ENCODE measurements around the gene PLSCR3.

PLSCR3 gene

DNA sequence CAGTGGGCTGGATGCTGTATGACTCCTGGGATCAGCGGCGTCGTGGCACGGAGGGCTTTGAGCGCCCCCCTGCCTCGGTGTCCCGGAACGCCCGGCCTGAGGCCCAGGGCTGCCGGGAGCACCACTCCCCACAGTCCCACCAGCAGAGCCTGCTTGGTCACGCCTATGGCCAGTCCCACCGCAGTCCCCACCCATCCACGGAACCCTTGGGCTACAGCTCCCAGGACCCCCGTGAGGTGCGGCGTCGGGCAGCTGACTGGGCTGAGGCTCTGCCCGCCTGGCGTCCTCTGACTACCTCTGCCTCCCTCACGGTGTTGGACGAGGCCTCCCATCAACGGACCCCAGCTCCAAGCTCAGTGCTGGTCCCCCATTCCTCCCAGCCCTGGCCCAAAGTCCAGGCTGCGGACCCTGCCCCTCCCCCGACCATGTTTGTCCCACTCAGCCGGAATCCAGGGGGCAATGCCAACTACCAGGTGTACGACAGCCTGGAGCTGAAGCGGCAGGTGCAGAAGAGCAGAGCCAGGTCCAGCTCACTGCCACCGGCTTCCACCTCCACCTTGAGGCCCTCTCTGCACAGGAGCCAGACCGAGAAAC, 32.7 kb upstream of the PLSCR3 start:
- DNase-seq (ENCODE audit: low read depth in 2 of 2): no peak

- no peak for DNase-seq (ENCODE audit: low read depth in 2 of 2)
These were observed 32.0 kb upstream of the PLSCR3 start for GRCh38 chr17:7426203-7426863.

- DNase-seq (ENCODE audit: low read depth in 2 of 2): no peak
These were observed 31.4 kb upstream of the PLSCR3 start for GRCh38 chr17:7425756-7426155.

DNA sequence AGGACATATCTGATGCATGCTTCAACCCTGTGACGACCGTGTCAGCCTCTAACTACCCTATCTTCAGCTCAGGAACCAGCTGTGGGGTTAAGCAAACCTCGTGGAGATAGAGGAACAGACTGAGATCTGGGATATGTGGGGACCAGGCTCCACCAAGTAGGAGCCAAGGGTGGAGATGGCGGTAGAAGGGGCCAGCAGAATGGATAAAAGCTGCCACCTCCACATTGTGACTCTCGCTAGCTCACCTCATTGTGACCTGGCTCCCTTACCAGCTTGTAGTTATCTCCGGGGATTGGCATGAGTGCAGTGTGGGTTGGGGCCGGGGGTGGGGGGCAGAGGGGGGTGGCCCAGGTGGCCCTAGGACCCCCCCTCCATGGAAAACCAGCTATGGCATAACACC, 31.0 kb upstream of the PLSCR3 start, which contains the start of gene SPEM2:
Gene SPEM2, plus strand, starts transcription at position 301 of the 400 bp plus-strand sequence. Its CDS starts 73 bp downstream, at position 374.
- no peak for DNase-seq (ENCODE audit: low read depth in 2 of 2)

- DNase-seq (ENCODE audit: low read depth in 2 of 2): no peak
These were observed 29.4 kb upstream of the PLSCR3 start for GRCh38 chr17:7423679-7424078.

GRCh38 chr17:7421186-7421585, 26.9 kb upstream of the PLSCR3 start:
- no peak for DNase-seq (ENCODE audit: low read depth in 2 of 2)

DNA sequence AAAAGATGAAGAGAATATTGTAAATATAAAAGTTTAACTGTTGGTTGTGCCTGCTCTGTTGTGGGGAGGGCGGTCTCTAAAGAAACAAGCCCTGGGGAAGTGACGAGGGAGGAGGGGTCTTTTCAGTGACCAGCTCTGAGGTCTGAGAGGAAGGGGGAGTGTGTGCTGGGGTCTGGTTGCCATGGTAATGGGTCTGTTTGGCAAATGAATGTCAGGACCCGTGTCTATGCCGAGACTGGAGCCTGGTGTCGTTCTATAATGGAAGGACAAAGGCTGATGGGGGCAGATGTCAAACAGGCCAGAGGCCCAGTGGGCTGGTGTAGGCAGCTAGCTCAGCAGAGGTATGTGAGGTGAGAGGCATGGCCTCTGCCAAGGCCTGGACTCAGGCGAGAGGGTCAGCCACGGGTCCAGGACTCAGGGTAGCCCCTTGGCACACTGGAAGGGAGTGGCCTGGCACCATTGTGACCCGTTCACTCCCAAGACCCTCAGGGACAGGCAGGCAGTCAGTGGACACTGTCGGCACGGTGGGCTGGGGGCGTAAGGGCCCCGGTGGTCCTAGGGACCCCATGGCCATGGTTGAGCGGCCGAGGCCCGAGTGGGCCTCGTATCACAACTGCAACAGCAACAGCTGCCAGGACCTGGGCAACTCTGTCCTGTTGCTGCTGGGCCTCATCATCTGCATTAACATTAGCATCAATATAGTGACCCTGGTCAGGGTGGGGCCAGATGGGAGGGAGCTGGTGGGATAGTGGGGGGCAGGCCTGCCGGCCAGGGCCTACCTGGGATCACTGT, 25.7 kb upstream of the PLSCR3 start, which contains the start of gene SPEM1:
Gene SPEM1, plus strand, starts transcription at position 506 of the 792 bp plus-strand sequence. Its CDS starts 61 bp downstream, at position 567.
- no peak for DNase-seq (ENCODE audit: low read depth in 2 of 2)

DNA sequence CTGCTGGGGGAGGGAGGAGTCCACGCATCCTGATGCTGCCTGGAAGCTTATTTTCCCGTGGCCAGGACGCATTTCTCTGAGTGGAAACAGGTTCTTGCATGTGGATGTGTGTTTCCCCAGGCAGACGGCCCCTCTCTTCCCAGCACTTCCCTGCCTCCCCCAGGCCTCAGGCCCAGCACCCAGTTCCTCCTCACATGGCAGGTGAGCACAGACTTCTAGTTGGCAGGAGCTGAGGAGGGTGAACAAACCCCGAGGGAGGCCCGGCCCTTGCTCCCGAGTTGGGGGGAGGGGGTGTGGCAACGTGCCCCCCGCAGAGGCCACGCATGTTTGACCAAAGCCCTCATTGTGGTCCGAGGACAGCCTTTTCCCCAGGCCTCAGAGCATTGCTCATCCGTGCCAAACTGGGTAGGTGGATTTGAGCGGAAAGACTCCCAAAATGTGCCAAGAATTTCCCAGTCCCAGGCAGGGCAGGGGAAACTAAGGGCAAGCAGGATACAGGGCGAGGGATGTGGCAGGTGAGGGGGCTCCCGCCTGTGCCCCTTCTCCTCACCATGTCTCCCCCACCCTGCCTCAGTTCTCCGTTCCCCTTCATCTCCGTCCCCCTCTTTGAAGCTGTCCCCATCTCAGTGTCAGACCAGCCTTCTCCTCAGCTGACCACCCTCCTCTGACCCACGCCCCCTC, 24.3 kb upstream of the PLSCR3 start:
- no peak for DNase-seq (ENCODE audit: low read depth in 2 of 2)

- no peak for DNase-seq (ENCODE audit: low read depth in 2 of 2)
These were observed 22.8 kb upstream of the PLSCR3 start for GRCh38 chr17:7417056-7417655.

DNA sequence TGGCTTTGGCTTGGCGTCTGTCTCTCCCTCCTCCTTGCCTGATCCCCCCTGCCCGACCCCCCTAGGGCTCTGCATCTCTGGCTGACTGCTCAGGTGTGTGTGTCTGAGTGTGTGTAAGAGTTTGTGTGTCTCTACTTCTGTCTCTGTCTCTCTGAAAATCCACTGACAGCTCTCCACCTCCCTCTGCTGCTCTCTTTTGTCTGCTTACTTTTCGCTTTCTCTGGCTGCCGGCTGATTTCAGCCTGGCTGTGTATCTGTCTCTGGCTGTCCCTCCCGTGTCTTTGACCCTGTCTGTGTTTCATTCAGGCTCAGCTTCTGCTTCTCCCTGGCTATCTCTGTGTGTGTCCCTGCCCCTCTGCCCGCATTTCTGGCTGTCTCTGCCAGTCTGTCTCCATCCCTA, 22.0 kb upstream of the PLSCR3 start:
- no peak for DNase-seq (ENCODE audit: low read depth in 2 of 2)

GRCh38 chr17:7415784-7416183, 21.5 kb upstream of the PLSCR3 start:
- DNase-seq (ENCODE audit: low read depth in 2 of 2): no peak

GRCh38 chr17:7414837-7415236, 20.5 kb upstream of the PLSCR3 start:
- no peak for DNase-seq (ENCODE audit: low read depth in 2 of 2)

DNA sequence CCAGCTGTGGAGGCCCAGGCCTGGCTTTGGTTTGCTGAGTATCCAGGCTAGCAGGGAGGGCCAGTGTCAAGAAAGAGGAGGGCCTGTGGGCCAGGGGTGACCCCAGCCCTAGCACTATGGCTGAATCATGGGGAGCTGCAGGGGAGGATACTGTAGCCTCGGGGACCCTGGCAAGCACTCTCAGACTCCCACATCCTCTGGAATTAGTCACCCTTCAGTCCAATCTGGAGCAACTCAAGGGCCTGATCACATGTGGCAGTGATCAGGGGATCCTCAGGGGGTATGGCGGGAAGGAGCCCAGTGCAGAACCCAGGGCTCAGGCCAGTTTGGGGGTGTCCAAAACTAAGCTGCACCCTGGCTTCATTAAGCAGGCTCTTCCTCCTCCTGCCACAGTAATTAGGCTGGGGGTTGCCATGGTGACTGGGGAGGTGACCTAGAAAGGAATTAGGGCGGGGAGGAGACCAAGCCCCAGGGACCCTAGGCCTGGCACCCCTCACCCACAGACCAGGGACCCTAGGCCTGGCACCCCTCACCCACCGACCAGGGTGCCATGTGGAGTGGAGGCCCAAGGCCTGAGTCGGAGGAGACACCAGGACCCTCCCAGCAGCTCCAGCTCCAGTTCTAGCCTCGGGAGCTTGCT, 19.1 kb upstream of the PLSCR3 start:
- DNase-seq (ENCODE audit: low read depth in 2 of 2): no peak

- DNase-seq (ENCODE audit: low read depth in 2 of 2): no peak
These were observed 17.1 kb upstream of the PLSCR3 start for GRCh38 chr17:7411427-7411750.

DNA sequence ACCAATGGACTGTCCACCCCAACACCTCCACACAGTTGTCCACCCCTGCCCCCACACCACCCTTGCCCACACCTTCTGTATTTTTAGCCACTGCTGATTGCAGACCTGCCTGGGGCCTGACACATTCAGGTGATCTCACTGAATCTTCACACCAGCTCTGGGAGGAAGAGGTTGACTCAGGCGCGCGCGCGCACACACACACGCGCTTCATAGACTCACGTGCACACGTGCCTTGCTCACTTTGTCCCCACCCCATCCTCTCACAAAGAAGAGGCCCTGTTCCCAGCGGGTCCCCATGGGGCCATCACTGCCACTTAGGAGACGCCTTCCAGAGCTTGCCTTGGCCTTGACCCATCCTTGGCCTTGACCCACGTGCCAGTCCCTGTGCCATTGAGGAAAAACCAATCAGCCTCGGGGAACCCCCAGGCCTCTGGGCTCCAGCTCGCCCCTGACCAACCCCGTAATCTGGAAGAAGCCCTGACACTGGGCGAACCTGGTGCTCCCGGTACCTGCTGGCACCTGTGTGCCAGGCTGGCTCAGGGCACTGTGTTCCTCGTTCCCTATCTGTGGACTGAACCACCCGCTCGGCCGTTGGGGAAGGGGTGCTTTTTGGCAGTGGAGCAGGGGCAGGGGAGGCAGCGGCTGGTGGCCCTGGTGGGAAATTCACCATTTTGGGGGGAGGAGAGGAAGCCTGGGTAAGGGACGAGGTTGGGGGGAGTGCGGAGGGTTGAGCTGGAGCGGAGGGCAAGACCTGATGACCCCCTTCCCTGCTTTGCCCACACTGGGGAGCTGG, 16.5 kb upstream of the PLSCR3 start:
- no peak for DNase-seq (ENCODE audit: low read depth in 2 of 2)

GRCh38 chr17:7409716-7410115, 15.4 kb upstream of the PLSCR3 start:
- DNase-seq (ENCODE audit: low read depth in 2 of 2): no peak

DNA sequence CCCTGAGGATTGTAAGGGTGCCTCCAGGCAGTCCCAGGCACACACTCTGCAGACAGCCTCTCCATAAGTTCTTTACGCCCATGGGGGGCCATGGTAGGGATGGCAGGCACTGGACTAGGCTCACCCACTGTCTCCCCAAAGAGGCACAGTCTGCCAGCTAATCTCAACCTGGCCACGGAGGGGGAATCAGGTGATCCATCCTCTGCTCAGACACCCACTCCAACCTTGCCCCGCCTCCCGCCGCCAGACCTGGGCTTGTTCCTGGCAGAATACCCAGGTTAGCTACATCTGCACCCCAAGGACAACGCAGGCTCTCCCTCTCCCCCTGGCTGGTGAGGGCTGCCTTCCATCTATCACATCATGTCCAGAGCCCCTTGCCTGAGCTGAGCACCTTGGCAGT, 14.5 kb upstream of the PLSCR3 start:
- no peak for DNase-seq (ENCODE audit: low read depth in 2 of 2)

GRCh38 chr17:7408252-7408727, 14.0 kb upstream of the PLSCR3 start:
- no peak for DNase-seq (ENCODE audit: low read depth in 2 of 2)

GRCh38 chr17:7407485-7408251, 13.3 kb upstream of the PLSCR3 start, which contains the start of gene NLGN2:
Gene NLGN2 (plus strand): TSS chr17:7407845. CDS start chr17:7408256, 411 bp downstream.
- DNase-seq (ENCODE audit: low read depth in 2 of 2): no peak

DNA sequence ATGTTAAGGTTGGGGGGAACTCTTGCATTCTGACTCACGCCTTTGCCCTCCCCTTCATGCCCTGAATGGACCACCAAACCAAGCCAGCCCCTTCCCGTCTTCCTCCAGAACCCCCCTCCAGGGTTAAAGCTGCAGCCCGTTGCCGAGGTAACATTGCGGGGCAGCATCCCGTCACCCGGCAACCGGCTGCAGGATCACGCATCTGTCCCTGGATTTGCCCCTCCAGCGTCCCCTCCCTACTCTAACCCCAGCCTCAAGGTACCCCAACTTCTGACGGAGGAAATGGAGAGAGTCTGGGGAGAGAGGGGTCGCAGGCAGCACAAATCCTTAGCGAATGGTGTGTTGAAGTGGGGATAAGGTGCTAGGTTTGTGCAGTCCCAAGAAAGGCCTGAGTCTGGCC, 12.8 kb upstream of the PLSCR3 start:
- DNase-seq (ENCODE audit: low read depth in 2 of 2): no peak

All from stimulated activated CD4-positive, alpha-beta T cell treated with anti-CD3 and anti-CD28 coated beads, Interleukin-12 subunit alpha, Interleukin-12 subunit beta, amount 100 ng/mL, for 24 hours (primary cell).